KMS-11 (cell line): ENCODE results near the gene DCTN3.

Source experiments
- H2AFZ ChIP-seq: fragments of 200-600 bp; sonication (generic); 2 replicates; pipeline ENCODE4 v1.6.1; 2016; ENCODE audit warnings: antibody characterized with exemption, mixed run types, low read depth
- H3K27ac ChIP-seq: fragments of 200-600 bp; sonication (generic); 2 replicates; pipeline ENCODE4 v1.6.1; 2016; ENCODE audit warnings: mild to moderate bottlenecking, mixed run types
- H3K27me3 ChIP-seq: fragments of 200-600 bp; sonication (generic); 2 replicates; pipeline ENCODE4 v1.6.1; 2017; ENCODE audit warnings: mild to moderate bottlenecking, low read depth, mixed run types, moderate library complexity; ENCODE audit not compliant: insufficient read depth
- H3K36me3 ChIP-seq: fragments of 200-600 bp; sonication (generic); 2 replicates; pipeline ENCODE4 v1.6.1; 2017; ENCODE audit warnings: mild to moderate bottlenecking, mixed run types; ENCODE audit not compliant: insufficient read depth
- H3K4me1 ChIP-seq: fragments of 200-600 bp; sonication (generic); 2 replicates; pipeline ENCODE4 v1.6.1; 2016; ENCODE audit warnings: mild to moderate bottlenecking, low read depth, mixed run types; ENCODE audit not compliant: poor library complexity, severe bottlenecking
- H3K4me2 ChIP-seq: fragments of 200-600 bp; sonication (generic); 2 replicates; pipeline ENCODE4 v1.7.0; 2016; ENCODE audit warnings: mild to moderate bottlenecking, mixed run types
- H3K4me3 ChIP-seq: fragments of 200-600 bp; sonication (generic); IDR thresholded peaks from 2 replicates; pipeline ENCODE4 v1.6.1; 2017; ENCODE audit warnings: low read depth, low read length, mixed read lengths; ENCODE audit not compliant: insufficient read depth
- H3K79me2 ChIP-seq: fragments of 200-600 bp; sonication (generic); 2 replicates; pipeline ENCODE4 v1.6.1; 2016; ENCODE audit warnings: low read depth, mixed run types; ENCODE audit not compliant: insufficient read depth
- H3K9ac ChIP-seq: fragments of 200-600 bp; sonication (generic); 2 replicates; pipeline ENCODE4 v1.6.1; 2016; ENCODE audit warnings: mild to moderate bottlenecking, mixed run types
- H4K20me1 ChIP-seq: fragments of 200-600 bp; sonication (generic); 2 replicates; pipeline ENCODE4 v1.6.1; 2016; ENCODE audit warnings: mild to moderate bottlenecking, mixed run types; ENCODE audit not compliant: insufficient read depth
- CTCF ChIP-seq: fragments of 200-600 bp; sonication (generic); conservative IDR thresholded peaks from 2 replicates; pipeline ENCODE4 v1.6.1; 2017; ENCODE audit warnings: low read depth, mild to moderate bottlenecking, antibody characterized with exemption, low read length, moderate library complexity, mixed read lengths

The DCTN3 gene

GRCh38 chr9:34615132-34615531, 5.2 kb downstream of the DCTN3 start:
- Histone ChIP-seq H3K27me3 (no peaks in the 10 kb centered on the region), H3K79me2 (peaks cover 15% of the 10 kb centered on the region), H3K27ac (no peak overlapping the region), H3K9ac (no peak overlapping the region), H4K20me1 (no peaks in the 10 kb centered on the region), H3K36me3 (no peaks in the 10 kb centered on the region), H3K4me1 (peaks cover 25% of the 10 kb centered on the region), H2AFZ (no peak overlapping the region), H3K4me2 (no peak overlapping the region), H3K4me3 (no peak overlapping the region)
- TF ChIP-seq CTCF, result no peak

DNA sequence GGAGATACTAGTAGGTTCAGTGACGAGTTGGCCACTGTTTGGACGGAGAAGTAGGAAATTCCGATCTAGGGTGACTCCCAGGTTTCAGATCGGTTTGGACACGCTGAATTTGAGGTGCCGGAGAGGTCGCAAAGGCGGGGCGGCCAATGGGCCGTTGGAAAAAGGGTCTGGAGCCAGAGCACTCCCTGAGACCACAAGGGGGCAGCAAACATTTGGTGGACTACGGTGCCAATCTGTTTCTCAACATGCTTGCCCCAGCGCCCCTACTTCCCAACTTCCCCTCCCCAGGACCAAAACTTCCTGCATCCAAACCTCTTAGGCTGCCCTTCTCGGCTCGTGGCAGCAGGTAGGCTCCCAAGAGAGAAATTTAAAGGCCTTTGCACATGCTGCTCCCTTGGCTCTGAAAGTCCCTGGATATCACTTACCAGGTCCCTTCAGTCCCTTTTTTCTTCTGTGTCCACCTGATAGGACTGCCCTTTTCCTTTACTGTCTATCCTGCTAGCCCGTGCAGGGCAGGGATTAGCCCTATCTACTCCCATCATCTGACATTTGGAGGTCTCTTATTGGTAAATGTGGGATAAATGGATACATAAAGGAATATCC, 7.4 kb downstream of the DCTN3 start:
- H3K27ac ChIP-seq, result peak overlapping the region; percentile 19; the same call in 1 of the 2 replicates
- no peaks in the 10 kb centered on the region for H3K36me3 ChIP-seq
- peak; percentile 87 for TF ChIP-seq CTCF
- H3K4me2 ChIP-seq, result peak overlapping the region; percentile 91
- H3K79me2 ChIP-seq, result peaks cover 8% of the 10 kb centered on the region; the same call in 1 of the 2 replicates
- H4K20me1 ChIP-seq, result no peaks in the 10 kb centered on the region
- peak overlapping the region; percentile 74 for H2AFZ ChIP-seq
- H3K27me3 ChIP-seq, result no peaks in the 10 kb centered on the region
- H3K9ac ChIP-seq, result peak overlapping the region; percentile 89; the same call in 1 of the 2 replicates
- peaks cover 6% of the 10 kb centered on the region for H3K4me1 ChIP-seq
- H3K4me3 ChIP-seq, result no peak overlapping the region

DNA sequence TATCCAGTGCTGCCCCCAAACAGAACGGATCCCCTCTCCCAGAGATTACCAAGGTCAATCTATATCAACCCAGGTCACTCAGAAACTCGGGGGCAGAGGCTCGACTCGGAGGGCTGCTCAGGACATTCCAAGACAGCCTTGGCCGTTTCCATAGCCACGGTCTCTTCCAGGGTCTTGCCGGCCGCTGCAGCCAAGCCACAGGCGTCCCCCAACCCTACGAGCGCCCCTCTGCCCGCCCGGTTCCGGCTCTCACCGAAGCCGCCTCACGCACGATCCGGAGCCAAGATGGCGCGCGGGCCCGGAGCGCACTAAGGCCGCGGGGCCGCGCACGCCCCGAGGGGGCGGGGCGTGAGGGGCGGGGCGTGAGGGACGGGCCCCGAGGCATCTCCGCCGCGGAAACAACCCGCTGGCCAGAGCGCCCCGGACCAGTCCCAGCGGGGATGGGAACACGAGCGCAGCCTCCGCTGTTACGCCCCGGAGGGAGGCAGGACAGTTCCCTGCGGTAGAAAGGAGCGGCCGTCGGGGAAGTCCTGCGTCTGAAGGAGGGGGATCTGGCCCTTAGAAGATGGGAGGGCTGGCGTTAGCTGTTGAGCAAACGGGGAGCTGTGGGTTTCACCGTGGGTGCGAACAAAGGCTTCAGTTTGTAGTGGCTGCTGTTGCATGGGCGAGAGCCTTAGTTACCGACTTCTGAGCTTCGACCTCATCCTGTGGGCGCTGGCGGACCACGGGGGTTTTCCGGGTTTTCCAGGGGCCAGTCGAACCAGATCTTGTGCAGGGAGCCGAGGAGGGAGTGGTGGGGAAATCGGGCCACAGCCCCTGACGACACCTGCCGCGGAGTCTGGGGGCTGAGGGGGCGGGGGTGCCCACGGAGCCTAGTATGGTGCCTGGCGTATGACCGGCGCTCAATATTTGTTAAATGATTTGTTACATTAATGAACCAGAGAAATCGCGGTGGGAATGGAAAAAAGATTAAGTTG, 8.2 kb downstream of the DCTN3 start, which contains the start of gene RPP25L:
RPP25L (minus strand) TSS at position 287 of the 977 bp plus-strand sequence. CDS start 801 bp downstream, outside the sequence.
- peak within 1 kb of the TSS; percentile 53 for H3K27ac ChIP-seq
- H4K20me1 ChIP-seq, result no peaks in the 10 kb centered on the region

More for the DNA sequence above, 8.2 kb downstream of the DCTN3 start, which contains the start of gene RPP25L:
- Histone ChIP-seq H3K4me1 (peaks cover 6% of the 10 kb centered on the region), H3K27me3 (no peaks in the 10 kb centered on the region), H3K4me2 (peak within 1 kb of the TSS; percentile 91), H3K9ac (peak within 1 kb of the TSS; percentile 89), H3K36me3 (no peaks in the 10 kb centered on the region), H2AFZ (peak within 1 kb of the TSS; percentile 74), H3K79me2 (peaks cover 8% of the 10 kb centered on the region; the same call in 1 of the 2 replicates), H3K4me3 (no peak within 1 kb of the TSS)
- TF ChIP-seq CTCF, result no peak
